ENCODE measurements around the gene MACC1.
"Not testable (repeated sequence)": the region's sequence is repeated elsewhere in the genome, so short reads cannot be mapped to it uniquely, and the experiment has no call there.

Gene MACC1

GRCh38 chr7:20126060-20126459, 91.1 kb downstream of the MACC1 start:
- DNase-seq, result not testable (repeated sequence)

GRCh38 chr7:20124087-20124486, 93.1 kb downstream of the MACC1 start:
- DNase-seq, result not testable (repeated sequence)

GRCh38 chr7:20122653-20123316, 94.4 kb downstream of the MACC1 start:
- DNase-seq, result not testable (repeated sequence)

GRCh38 chr7:20122073-20122472, 95.1 kb downstream of the MACC1 start:
- no peak for DNase-seq

GRCh38 chr7:20121404-20121803, 95.8 kb downstream of the MACC1 start:
- no peak for DNase-seq

GRCh38 chr7:20120611-20121168, 96.5 kb downstream of the MACC1 start:
- DNase-seq, result not testable (repeated sequence)

- no peak for DNase-seq
Observed at GRCh38 chr7:20116869-20117268, 100.3 kb downstream of the MACC1 start.

GRCh38 chr7:20114468-20114867, 102.7 kb downstream of the MACC1 start:
- DNase-seq, result no peak

- DNase-seq, result no peak
Observed at GRCh38 chr7:20113427-20114027, 103.7 kb downstream of the MACC1 start.

- no peak for DNase-seq
Observed at GRCh38 chr7:20112696-20113095, 104.5 kb downstream of the MACC1 start.

GRCh38 chr7:20111821-20112542, 105.2 kb downstream of the MACC1 start:
- no peak for DNase-seq

GRCh38 chr7:20107582-20107981, 109.6 kb downstream of the MACC1 start:
- DNase-seq, result no peak

- DNase-seq, result no peak
Observed at GRCh38 chr7:20104696-20105095, 112.5 kb downstream of the MACC1 start.

- DNase-seq, result no peak
Observed at GRCh38 chr7:20102982-20103381, 114.2 kb downstream of the MACC1 start.

GRCh38 chr7:20095862-20096261, 121.3 kb downstream of the MACC1 start:
- no peak for DNase-seq

GRCh38 chr7:20095436-20095835, 121.7 kb downstream of the MACC1 start:
- no peak for DNase-seq

- no peak for DNase-seq
Observed at GRCh38 chr7:20089431-20089830, 127.8 kb downstream of the MACC1 start.

GRCh38 chr7:20085086-20085485, 132.1 kb downstream of the MACC1 start:
- no peak for DNase-seq
